GM18867 (cell line): ENCODE measurements around the gene PRMT6.
A peak's percentile ranks its signal among the peaks of the same experiment; 100 is the strongest.
"Not testable (repeated sequence)": the region's sequence is repeated elsewhere in the genome, so short reads cannot be mapped to it uniquely, and the experiment has no call there.

Experiments used
- ATAC-seq: cut with Tn5 transposase; IDR thresholded peaks from one replicate; pipeline ENCODE4 v1.9.1; 2021; ENCODE audit warnings: mild to moderate bottlenecking, moderate library complexity; ENCODE audit not compliant: unreplicated experiment

The PRMT6 gene

GRCh38 chr1:107056426-107057196 is at the start of gene PRMT6:
TSS of gene PRMT6 (plus strand) at chr1:107056674. CDS start at chr1:107056716, 42 bp downstream.
- peak; percentile 93 for ATAC-seq

- no peak for ATAC-seq
These were observed 47.2 kb upstream of the PRMT6 start for GRCh38 chr1:107009281-107009680.

- ATAC-seq = no peak
These were observed 45.9 kb upstream of the PRMT6 start for GRCh38 chr1:107010582-107010981.

- peak; percentile 92 for ATAC-seq
These were observed 40.0 kb upstream of the PRMT6 start for GRCh38 chr1:107016376-107016978.

- ATAC-seq = no peak
These were observed 38.0 kb upstream of the PRMT6 start for GRCh38 chr1:107018445-107018844.

- ATAC-seq = no peak
These were observed 37.3 kb upstream of the PRMT6 start for GRCh38 chr1:107019166-107019565.

- ATAC-seq = not testable (repeated sequence)
These were observed 17.6 kb upstream of the PRMT6 start for GRCh38 chr1:107038874-107039273.

- not testable (repeated sequence) for ATAC-seq
These were observed 11.9 kb upstream of the PRMT6 start for GRCh38 chr1:107044310-107045220.

GRCh38 chr1:107047602-107048001 is 8.9 kb upstream of the PRMT6 start:
- no peak for ATAC-seq

- no peak for ATAC-seq
These were observed 8.2 kb upstream of the PRMT6 start for GRCh38 chr1:107048241-107048640.

- ATAC-seq = no peak
These were observed 5.2 kb upstream of the PRMT6 start for GRCh38 chr1:107051266-107051665.

GRCh38 chr1:107055919-107056425 is 502 bp upstream of the PRMT6 start:
- not testable (repeated sequence) for ATAC-seq

GRCh38 chr1:107057197-107058133 is 991 bp downstream of the PRMT6 start:
- ATAC-seq = peak; percentile 52

GRCh38 chr1:107058245-107059032 is 2.0 kb downstream of the PRMT6 start:
- ATAC-seq = no peak

- ATAC-seq = no peak
These were observed 5.4 kb downstream of the PRMT6 start for GRCh38 chr1:107061886-107062285.

GRCh38 chr1:107073493-107073892 is 17.0 kb downstream of the PRMT6 start:
- ATAC-seq = no peak

GRCh38 chr1:107076841-107077240 is 20.4 kb downstream of the PRMT6 start:
- no peak for ATAC-seq

- no peak for ATAC-seq
These were observed 22.8 kb downstream of the PRMT6 start for GRCh38 chr1:107079249-107079648.

GRCh38 chr1:107081102-107081501 is 24.6 kb downstream of the PRMT6 start:
- no peak for ATAC-seq
